SIG-M5 (cell line): ENCODE measurements around the gene NUP98.

Experiments used
- DNase-seq: peaks from one replicate; lab custom pipeline; 2025; lab: John Stamatoyannopoulos, UW

Gene NUP98

DNA sequence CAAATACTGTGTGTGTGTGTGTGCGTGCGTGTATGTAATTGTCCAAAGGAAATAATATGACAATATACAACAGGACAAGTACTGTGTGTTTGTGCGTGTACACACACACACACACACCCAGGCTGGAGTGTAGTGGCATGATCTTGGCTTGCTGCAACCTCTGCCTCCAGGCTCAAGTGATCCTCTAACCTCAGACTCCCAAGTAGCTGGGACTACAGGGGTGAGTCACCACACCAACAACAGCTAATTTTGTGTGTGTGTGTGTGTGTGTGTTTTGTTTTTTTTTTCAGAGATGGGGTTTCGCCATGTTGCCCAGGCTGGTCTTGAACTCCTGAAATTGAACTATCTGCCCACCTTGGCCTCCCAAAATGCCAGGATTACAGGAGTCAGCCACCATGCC is 61.5 kb downstream of the NUP98 start:
- no peak for DNase-seq

DNA sequence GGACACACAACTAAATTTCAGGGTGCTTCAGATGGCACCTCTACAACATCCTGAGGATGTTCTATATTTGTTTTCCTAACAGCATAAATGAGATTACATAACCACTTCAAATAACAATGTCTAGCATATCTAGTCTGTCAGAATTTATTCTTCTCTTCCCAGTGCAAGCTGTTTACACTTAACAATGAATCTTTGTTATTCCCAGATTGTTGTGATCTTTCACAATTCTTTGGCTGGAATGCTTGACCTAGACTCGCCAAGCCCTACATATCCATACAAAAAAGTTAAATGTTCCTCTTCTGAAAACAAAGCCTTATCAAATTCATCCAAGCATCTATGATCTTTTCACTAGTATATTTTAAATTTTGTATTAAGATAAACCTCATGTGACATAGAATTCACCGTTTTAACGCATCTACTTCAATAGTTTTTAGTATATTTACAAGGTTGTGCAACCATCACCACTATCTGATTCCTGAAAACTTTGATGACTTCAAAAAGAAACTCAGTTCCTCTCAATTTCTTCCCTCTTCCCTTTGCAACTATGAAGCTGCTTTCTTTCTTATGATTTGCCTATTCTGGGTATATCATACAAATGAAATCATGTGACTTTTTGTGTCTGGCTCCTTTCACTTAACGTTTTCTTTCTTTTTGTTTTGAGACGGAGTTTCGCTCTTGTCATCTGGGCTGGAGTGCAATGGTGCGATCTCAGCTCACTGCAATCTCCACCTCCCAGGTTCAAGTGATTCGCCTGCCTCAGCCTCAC is 64.5 kb downstream of the NUP98 start:
- DNase-seq = no peak

DNA sequence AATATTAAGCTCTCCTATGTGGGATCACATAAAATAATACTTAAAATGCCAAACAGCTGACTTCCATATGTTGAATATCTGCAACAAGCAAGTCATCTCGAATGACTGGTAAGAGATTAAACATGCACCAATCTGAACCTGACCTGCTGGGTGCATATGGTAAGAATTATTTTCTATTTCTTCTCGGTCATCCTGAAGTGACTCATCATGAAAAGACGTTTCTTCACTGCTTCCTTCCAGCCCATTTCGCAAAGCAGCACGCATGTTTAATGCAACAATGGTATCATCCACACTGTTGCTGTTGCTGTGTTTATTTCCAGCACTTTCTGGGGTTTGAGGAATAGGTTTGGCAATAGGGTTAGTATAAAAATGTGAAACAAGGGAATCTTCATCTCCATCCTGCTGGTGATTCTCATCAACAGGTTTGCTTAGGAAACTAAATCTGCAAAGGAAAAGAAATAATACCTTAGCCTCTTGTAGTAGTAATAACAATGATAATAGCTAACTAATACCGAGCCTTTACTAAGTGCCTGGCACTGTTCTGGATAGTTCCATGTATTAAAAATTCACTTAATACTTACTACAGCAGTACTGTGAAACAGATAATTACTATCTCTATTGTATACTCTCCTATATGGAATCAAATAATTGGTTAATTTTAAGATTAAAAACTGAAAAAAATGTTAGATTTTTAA is 74.2 kb downstream of the NUP98 start:
- DNase-seq = peak; percentile 11

DNA sequence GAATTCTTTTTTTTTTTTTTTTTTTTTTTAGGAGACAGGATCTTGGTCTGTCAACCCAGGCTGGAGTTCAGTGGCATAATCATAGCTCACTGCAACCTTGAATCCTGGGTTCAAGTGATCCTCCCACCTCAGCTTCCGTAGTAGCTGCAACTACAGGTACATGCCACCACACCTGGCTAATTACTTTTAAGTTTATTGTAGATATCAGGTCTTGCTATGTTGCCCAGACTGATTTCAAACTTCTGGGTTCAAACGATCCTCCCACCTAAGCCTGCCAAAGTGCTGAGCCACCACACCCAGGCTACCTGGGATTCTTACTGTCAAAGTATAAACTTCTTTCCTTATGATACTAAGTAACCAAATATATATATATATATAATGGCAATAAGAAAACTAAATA is 75.3 kb downstream of the NUP98 start:
- no peak for DNase-seq

DNA sequence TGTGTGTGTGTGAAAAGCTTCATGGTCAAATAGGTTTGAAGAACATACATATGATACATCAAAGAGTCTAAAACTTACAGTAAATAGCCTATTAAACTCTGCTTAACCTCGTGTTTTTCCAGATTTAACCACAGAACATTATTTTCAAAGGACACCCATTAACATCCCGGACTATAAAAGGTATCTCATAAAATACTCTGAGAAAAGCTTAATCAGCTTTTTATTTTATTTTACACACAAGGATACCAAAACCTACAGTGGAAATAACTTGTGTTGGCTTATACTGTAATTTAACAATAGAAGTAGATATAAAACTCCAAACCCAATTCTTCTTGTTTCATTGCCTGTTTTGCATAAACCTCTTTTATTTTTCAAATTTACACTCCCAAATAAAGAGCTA is 76.4 kb downstream of the NUP98 start:
- DNase-seq = no peak

DNA sequence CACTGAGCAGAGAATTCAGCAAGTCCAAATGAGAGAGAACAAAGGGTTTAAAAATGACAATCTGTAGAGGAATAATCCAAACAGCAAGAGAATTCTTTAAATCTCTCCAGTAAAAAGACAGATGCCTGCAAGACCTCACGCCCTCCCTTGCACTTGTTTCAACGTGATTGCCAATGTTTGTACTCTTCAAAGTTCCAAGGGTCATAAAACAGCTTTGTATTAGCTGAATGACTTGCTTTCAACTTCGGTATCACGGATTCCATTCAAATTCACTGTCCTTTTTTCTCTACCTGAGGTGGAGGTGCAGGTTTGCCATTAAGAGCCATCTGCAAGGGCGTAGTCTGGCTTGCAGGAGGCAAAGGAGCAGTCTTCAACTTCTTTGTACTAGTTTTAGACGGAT is 85.1 kb downstream of the NUP98 start:
- DNase-seq = no peak

DNA sequence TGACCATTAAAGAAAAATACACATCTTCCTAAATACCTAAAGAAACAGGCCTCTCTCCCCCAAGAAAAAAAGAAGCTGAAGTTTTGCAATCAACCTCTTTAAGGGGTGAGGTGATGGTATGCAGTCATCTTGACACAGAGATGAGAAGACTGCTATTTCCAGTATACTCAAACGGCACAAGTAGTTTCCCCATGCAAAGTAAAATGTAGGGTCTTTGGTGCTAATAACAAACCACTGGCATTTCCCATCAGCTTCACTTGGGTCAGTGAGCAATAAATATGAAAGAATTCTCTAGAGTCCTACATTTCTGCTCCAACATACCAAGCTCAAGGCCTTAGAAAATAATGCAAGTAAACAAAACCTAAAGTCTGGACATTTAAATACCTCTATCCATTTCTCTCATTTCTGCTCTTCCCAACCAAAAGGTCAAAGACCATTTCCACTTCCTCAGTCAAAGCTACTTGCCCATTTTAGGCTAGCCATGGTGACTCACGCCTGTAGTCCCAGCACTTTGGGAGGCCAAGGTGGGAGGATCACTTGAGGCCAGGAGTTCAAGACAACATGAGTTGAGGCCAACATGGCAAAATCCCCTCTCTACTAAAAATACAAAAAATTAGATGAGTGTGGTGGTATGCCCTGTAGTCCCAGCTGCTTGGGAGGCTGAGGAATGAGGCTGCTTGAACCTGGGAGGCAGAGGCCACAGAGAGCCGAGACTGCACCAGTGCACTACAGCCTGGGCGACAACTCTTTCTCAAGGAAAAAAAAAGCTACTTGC is 86.7 kb downstream of the NUP98 start:
- DNase-seq = no peak

DNA sequence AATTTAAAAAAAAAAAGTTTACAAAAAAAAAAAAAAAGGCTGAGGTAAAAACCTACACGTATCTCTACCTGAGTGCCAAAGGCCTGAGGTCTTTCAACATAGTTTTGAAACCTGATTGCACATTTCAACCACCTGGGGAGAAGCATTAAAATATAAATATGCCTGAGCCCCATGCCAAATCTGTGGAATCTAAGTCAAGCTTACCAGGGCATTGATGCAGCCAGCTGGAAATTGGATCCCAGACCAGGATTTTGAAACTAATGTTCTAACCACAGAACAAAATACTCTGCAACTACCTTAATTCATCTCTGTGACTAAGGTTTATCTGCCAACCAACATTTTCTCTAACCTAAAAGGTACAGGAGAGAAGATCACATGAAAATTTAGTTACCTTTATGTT is 87.4 kb downstream of the NUP98 start:
- DNase-seq = no peak

DNA sequence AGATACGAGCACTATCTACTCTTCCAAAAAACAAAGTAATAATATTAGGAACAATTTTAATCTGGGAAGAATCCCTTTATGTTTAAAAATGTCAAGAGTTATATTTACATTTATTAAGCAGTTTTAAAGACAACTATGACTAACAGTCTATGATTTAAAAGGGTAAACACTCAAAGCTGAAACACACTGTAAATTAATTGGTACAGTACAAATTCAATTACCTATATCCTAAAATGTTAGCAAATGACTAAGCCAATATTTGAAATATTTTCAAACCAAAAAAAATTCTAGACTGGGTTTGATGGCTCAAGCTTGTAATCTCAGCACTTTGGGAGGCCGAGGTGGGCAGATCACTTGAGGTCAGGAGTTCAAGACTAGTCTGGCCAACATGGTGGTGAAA is 90.2 kb downstream of the NUP98 start:
- DNase-seq = no peak

DNA sequence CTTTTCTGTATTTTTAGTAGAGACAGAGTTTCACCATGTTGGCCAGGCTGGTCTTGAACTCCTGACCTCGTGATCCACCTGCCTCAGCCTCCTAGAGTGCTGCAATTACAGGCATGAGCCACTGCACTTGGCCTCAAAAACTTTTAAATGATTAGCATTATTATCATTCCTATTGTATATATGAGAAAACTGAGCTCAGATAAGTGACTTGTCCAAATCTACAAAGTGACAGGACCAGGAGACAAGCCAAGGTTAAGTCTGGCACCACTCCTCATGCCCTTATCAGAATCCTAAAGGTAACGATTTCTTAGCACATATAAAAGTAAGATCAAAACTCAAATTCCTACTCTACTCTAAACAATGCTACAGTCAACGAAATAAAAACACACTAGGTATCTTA is 94.0 kb downstream of the NUP98 start:
- DNase-seq = no peak

DNA sequence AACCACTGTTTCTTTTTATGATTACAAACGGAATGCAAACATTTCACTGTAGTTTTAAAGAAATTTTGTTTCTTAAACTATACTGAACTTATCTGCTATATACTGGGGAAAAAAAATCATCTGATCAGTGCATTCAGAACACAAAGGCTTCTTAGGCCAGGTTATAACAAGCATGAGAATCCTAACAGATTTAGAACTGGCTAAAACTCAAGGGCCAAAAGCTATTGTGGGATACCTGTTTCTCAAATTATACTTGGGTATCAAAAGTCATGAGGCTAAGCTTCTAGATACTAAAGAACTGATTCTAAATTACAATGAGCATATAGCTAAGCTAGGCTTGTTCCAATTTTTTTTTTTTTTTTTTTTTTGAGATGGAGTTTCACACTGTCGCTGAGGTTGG is 96.4 kb downstream of the NUP98 start:
- DNase-seq = no peak

DNA sequence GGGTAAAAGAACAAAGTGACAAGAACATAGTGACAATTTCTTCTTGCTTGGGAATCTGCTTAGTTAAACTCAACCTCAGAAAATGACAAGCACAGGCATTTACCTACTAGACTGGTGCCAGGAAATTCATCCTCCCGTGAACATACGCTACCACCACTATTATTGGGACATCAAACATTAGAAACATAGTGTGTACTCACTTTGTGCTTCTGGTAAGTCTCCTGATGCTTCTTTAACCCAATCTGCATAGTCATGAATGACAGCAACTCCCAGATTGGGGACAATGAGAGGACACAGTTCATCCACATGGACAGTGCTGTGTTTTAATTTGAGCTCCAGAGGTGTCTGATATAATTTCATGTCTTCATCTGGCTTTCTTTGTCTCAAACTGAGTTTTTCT is 96.9 kb downstream of the NUP98 start:
- no peak for DNase-seq

DNA sequence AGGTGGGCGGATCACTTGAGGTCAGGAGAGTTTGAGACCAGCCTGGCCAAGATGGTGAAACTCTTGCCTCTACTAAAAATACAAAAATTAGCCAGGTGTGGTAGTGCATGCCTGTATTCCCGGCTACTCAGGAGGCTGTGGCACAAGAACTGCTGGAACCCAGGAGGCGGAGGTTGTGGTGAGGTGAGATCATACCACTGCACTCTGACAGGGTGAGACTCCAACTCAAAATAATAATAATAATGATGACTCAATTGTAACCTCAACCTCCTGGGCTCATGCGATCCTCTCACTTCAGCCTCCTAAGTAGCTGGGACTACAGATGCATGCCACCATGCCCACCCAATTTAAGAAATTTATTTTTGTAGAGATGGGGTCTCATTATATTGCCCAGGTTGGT is 110.6 kb downstream of the NUP98 start:
- DNase-seq = no peak

DNA sequence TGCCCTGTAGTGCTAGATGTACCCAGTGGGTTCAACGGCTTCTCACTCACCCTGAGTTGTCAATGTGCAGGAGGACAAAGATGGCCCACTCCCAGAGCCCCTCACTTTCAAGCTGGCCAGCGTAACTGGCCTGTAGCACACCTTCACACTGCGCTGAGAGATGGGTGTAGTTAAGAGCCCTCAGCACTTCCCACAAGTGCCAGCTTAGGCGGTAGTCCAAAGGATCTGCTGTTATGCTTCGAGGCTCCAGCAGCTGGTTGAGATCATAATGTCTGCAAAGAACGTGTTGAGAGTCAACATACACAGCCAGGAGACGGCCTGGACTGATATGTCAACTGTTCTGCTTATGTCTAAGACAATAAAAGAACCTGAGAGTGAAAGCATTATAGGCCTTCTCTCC is 111.4 kb downstream of the NUP98 start:
- DNase-seq = no peak

DNA sequence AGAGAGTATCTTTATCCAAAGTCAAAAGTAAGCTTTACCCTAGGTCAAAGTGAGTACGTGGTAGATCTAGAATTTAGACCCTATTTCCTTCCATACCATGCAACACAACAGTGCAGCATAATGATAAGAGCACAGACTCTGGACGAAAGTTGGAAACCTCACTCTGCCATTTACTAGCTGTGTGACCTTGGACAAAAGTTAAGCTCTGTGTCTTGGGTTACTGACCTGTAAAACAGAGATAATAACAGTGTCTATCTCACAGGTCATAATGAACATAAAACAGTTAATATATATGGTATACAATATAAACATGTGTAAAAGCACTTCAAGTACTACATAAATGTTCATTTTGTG is 112.6 kb downstream of the NUP98 start:
- no peak for DNase-seq

DNA sequence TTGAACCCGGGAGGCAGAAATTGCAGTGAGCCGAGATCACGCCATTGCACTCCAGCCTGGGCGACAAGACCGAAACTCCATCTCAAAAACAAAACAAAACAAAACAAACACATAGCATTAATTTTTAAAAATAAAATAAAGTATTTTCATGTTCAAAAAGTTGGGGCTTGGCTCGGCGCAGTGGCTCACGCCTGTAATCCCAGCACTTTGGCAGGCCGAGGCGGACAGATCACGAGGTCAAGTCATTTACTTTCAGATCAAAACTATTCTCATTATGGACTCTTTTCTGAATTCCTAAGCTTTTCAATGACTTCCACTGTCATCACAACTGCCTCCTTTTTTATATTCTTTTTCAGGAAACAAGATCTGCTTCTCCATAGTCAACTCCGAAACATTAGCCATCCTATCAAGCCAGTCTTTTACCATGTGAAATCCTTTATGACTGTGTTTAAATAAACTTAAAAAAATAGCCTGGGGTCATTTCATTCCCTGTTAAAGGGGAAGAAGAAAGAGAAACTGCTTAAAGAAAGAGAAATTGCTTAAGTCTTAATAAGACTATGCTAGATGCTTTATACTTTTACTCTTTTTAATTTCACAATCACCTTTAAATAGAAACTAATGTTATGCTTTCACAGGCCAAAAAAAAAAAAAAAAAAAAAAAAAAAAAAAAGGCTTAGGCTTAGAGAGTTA is 113.1 kb downstream of the NUP98 start:
- no peak for DNase-seq

DNA sequence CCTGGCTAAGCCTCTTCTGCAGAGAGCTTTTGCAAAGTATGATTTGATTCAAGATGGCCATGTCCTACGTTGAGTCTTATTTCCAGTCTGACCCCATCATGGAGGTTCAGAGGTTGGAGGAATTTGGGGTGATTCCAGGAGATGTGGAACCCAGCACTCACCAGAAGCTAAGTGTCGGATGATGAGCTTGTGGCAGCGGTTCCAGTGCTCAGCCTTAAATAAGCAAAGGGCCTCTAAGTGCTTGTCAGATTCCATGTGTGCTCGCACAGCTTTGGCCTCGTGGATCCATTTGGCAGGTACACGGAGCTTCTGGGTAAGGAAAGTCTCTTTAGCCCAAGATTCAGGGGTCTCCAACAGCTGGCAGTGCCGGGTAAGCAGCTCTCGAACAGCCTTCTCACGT is 114.3 kb downstream of the NUP98 start:
- DNase-seq = no peak

DNA sequence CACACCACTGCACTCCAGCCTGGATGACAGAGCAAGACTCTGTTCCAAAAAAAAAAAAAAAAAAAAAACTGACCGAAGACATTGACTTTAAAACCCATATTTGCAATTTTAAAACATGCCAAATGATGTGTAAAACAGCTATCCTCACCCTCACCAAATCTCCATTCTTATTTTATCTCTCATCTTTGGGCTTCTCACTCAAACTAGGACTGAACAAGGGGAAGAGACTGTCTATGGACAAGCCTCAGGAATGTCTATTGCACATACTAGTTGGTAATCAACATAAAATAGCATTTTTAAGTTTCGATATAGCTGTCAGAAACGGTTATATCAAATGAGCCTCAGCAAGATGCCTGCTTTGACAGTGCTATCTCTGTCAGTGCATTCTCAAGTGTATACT is 118.3 kb downstream of the NUP98 start:
- no peak for DNase-seq

DNA sequence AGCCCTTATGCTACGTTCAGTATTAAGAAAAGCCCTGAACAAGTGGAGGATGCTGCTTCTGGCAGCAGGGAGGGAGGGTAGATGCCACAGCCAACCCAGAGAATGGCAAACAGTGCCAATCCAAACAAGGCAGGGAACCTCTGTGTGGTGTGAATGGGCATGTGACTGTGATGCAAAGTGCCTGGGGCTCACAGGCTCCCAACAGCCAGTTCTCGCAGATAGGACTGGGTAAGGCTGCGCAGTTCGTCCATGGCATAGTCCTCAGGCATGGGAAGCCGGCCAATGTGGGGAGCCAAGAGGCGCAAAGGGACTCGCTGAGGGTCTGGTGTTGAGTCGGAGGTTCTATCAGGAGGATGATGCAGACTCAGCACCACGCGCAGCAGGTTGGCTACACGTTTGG is 121.4 kb downstream of the NUP98 start:
- no peak for DNase-seq

DNA sequence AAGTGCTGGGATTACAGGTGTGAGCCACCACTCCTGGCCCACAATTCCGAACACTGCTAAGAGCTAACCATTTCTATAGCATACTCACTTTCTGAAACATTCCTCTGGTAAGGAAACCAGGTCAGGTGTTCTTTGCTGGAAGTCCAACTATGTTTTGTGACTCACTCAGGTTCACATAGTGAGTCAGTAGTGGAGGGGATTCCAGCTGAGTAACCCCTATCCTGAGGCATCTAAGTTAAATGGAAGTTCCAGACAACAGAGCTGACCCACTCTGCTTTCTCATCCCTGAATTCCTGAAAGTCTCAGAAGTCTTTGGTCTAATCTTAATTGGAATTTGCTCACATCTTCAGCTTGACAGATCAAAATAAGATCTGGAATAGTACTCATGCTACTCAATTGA is 123.2 kb downstream of the NUP98 start:
- DNase-seq = no peak

DNA sequence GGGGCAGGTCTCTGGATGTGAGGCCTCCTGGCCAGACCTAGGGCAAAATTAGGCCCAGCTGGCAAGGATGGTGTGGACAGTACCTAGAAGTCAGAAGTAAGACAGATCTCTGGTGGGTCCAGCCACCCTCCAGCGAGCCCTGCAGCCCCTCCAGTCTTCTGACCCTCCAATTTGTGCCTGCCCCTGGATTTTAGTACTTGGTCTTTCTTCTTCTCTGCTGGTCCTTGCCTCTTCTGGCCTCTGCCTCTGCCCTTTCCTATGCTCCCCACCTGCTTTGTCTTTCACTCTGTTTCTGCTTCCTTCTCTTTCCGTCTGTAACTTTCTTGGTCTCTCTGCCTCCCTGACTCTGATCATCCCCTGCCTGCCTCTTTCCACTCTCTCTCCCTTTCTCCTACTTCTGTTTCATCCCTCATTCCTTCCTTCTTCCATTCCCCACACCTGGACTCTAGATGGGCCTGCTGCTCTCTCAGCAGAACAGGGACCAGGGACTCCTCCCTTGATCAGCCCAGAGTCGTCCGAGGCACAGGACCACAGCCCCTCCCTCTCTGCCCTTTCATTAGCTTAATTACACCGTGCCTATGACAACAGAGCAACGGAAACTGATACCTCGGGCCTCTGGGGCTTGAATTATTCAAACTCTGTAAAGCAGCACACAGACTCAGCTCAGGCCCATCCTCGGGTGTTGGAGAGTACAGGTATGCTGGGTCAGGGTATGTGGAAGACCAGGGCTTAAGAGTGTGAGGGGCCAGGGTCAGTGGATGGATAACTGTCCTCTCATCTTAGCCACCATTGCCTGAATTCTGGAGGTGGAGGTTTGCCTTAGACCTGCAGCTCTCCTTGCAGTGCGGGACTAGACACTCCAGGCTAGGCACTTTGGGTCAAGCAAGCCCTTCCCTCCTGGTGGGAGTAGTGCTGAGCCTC is 125.8 kb downstream of the NUP98 start, which contains the start of gene CHRNA10:
TSS of gene CHRNA10 (minus strand) at position 51 of the 921 bp plus-strand sequence. CDS start 72 bp downstream, outside the sequence.
- DNase-seq = no peak
